ENCODE measurements around the gene BABAM2. TPM values are rescaled to one million over a fixed set of nuclear protein-coding genes. Genes with fewer than 3 reads are reported as not detected.

BABAM2 gene
- total RNA-seq, 1 experiment from 2014 or later = 27.1 TPM

GRCh38 chr2:27956888-27957287 is 66.4 kb downstream of the BABAM2 start:
- Mint-ChIP-seq H3K4me1 (peaks cover 0 to 3% of the 10 kb centered on the region in 2 experiments; a peak in 1 of 4 replicates), H3K27ac (no peak overlapping the region), H3K36me3 (ENCODE audit: insufficient read depth in 1 of 3, low read depth in 3 of 3) (peaks cover 0 to 7% (median 0%) of the 10 kb centered on the region in 3 experiments; a peak in 1 of 7 replicates), H3K27me3 (ENCODE audit: low read depth) (no peaks in the 10 kb centered on the region; the same call in 1 of the 2 replicates), H3K4me3 (no peak overlapping the region), H3K9me3 (peaks cover 2 to 3% of the 10 kb centered on the region in 2 experiments; a peak in 1 of 5 replicates)
- H3K79me1 ChIP-seq (ENCODE audit: insufficient read depth, low read depth, low read length, poor library complexity, severe bottlenecking) = no peaks in the 10 kb centered on the region
- H3K27me3 ChIP-seq (ENCODE audit: insufficient read depth, low read length) = no peaks in the 10 kb centered on the region
- H3K18ac ChIP-seq (ENCODE audit: insufficient read length, low read depth, low read length) = no peak overlapping the region
- no peak overlapping the region for H3K23ac ChIP-seq (ENCODE audit: insufficient read length, low read depth, low read length)
- no peak overlapping the region for H2AK5ac ChIP-seq (ENCODE audit: insufficient read length, low read length)
- H2BK5ac ChIP-seq (ENCODE audit: insufficient read length, low read length) = no peak overlapping the region
- no peak overlapping the region for H3K56ac ChIP-seq (ENCODE audit: insufficient read length, low read depth, low read length)
- H3K4ac ChIP-seq (ENCODE audit: low read depth, low read length) = no peak overlapping the region
- H3K27ac ChIP-seq (ENCODE audit: insufficient read length, low read depth, low read length) = no peak overlapping the region
- no peak overlapping the region for H4K8ac ChIP-seq (replicated peaks; ENCODE audit: insufficient read length, low read depth, low read length)
- no peaks in the 10 kb centered on the region for H3K9me3 ChIP-seq (ENCODE audit: control insufficient read depth, low read depth, low read length)
- H2BK120ac ChIP-seq (ENCODE audit: low read depth, low read length, poor library complexity, severe bottlenecking) = no peak overlapping the region
- H3K23me2 ChIP-seq (ENCODE audit: insufficient read length, low read depth, low read length, poor library complexity, severe bottlenecking) = no peaks in the 10 kb centered on the region
- no peaks in the 10 kb centered on the region for H4K20me1 ChIP-seq (ENCODE audit: control insufficient read depth, insufficient read depth, insufficient read length)
- TF ChIP-seq CTCF (conservative IDR thresholded peaks at IDR 0.05) = no peak
- H2BK12ac ChIP-seq (ENCODE audit: insufficient read length, low read depth, low read length) = no peak overlapping the region
- no peak for DNase-seq
- H3K9ac ChIP-seq (ENCODE audit: extremely low read depth, insufficient read length, low read length) = no peak overlapping the region
- H4K5ac ChIP-seq (ENCODE audit: insufficient read length, low read depth, low read length) = no peak overlapping the region
- H3K4me1 ChIP-seq (ENCODE audit: insufficient read depth, low read length) = peaks cover 3% of the 10 kb centered on the region; the same call in 1 of the 2 replicates
- no peak overlapping the region for H2BK15ac ChIP-seq (ENCODE audit: low read depth, low read length)
- no peak overlapping the region for H2BK20ac ChIP-seq (ENCODE audit: low read depth, low read length, poor library complexity, severe bottlenecking)
- H3K14ac ChIP-seq (ENCODE audit: insufficient read depth, low read length) = no peak overlapping the region
- no peaks in the 10 kb centered on the region for H3K79me2 ChIP-seq (ENCODE audit: insufficient read depth, low read length)
- WGBS (ENCODE audit: extremely low coverage, insufficient read length, low lambda C conversion rate) = no CpG with 5 or more reads among the region's 2 CpGs
- no peak overlapping the region for H4K91ac ChIP-seq (ENCODE audit: insufficient read length, low read depth, low read length)
- H3K4me2 ChIP-seq (ENCODE audit: insufficient read depth, insufficient read length, low read length) = no peak overlapping the region
- no peak overlapping the region for H2AFZ ChIP-seq (ENCODE audit: low read length)
- H3T11ph ChIP-seq (ENCODE audit: low read length) = no peak overlapping the region

All from H9 (cell line).